CD4-positive, CD25-positive, alpha-beta regulatory T cell (primary cell): ENCODE results near the gene NFKB2. TPM values are rescaled to one million over a fixed set of nuclear protein-coding genes. Genes with fewer than 3 reads are reported as not detected.

Experiments used
- ATAC-seq, 2 donors: fragments of 150-1000 bp; cut with Tn5 transposase; one replicate each; pipeline ENCODE4 v1.10.0; 2021; ENCODE audit warnings: low read depth in 2 of 2, moderate number of reproducible peaks in 2 of 2, moderate library complexity in 1 of 2
- DNase-seq, 3 donors: peaks; one replicate each; pipeline versions ENCODE4 v3.0.0 to v3.0.0-alpha.2; 2012 to 2022; ENCODE audit warnings: mixed read lengths in 1 of 3
- H3K27ac ChIP-seq: one replicate; pipeline ENCODE4 v1.7.0; 2013; ENCODE audit warnings: mild to moderate bottlenecking, low read length; ENCODE audit not compliant: insufficient read depth, poor library complexity, severe bottlenecking
- H3K27me3 ChIP-seq: one replicate; pipeline ENCODE4 v1.7.0; 2013; ENCODE audit warnings: low read length; ENCODE audit not compliant: control insufficient read depth, insufficient read depth
- H3K36me3 ChIP-seq: one replicate; pipeline ENCODE4 v1.7.0; 2013; ENCODE audit warnings: mild to moderate bottlenecking, low read length, moderate library complexity; ENCODE audit not compliant: control insufficient read depth, insufficient read depth
- H3K4me1 ChIP-seq: 2 replicates; pipeline ENCODE4 v1.7.0; 2013; ENCODE audit warnings: mild to moderate bottlenecking, low read length; ENCODE audit not compliant: insufficient read depth, control insufficient read depth, poor library complexity, severe bottlenecking
- H3K4me3 ChIP-seq: one replicate; pipeline ENCODE4 v1.7.0; 2013; ENCODE audit warnings: low read depth, mild to moderate bottlenecking, low read length, moderate library complexity
- H3K9me3 ChIP-seq, 2 experiments: 1 replicate in 1 of 2; 2 replicates in 1 of 2; pipeline ENCODE4 v1.7.0; 2013; ENCODE audit warnings: low read length in 2 of 2, mild to moderate bottlenecking in 1 of 2, moderate library complexity in 1 of 2; ENCODE audit not compliant: control insufficient read depth in 2 of 2
- H3K27ac Mint-ChIP-seq, 3 donors: one replicate each; pipeline ENCODE4 v1.8.0; 2020 to 2022; ENCODE audit warnings: mild to moderate bottlenecking in 3 of 3, mixed read lengths in 3 of 3, moderate library complexity in 2 of 3
- H3K27me3 Mint-ChIP-seq: one replicate; pipeline ENCODE4 v1.8.0; 2022; ENCODE audit warnings: mild to moderate bottlenecking, mixed read lengths
- H3K36me3 Mint-ChIP-seq: one replicate; pipeline ENCODE4 v1.8.0; 2020; ENCODE audit warnings: mixed read lengths
- H3K4me1 Mint-ChIP-seq, 4 donors: one replicate each; pipeline ENCODE4 v1.8.0; 2020 to 2022; ENCODE audit warnings: mixed read lengths in 4 of 4, mild to moderate bottlenecking in 1 of 4
- H3K4me3 Mint-ChIP-seq, 4 donors: one replicate each; pipeline ENCODE4 v1.8.0; 2020 to 2022; ENCODE audit warnings: mild to moderate bottlenecking in 4 of 4, mixed read lengths in 4 of 4, moderate library complexity in 3 of 4
- H3K9me3 Mint-ChIP-seq, 7 donors: one replicate each; pipeline ENCODE4 v1.8.0; 2020 to 2022; ENCODE audit warnings: mixed read lengths in 7 of 7, mild to moderate bottlenecking in 3 of 7, moderate library complexity in 2 of 7
- polyA plus RNA-seq, 4 donors: library from polyadenylated mRNA; unstranded; fragments of 300-500 nt; fragmentation: Illumina TruSeq; gene quantifications; one replicate each; pipeline ENCODE4 v1.2.3, GENCODE V29; 2021
- total RNA-seq: library from RNA; stranded (reverse); gene quantifications from one replicate; pipeline ENCODE4 v1.2.3, GENCODE V29; 2022

Gene NFKB2
- total and polyA plus RNA-seq, 5 donors from 2014 or later = 6.3 to 385 (median 6.9) TPM

GRCh38 chr10:102371295-102371694, 24.2 kb upstream of the NFKB2 start:
- H3K4me1 Mint-ChIP-seq = peaks cover 0 to 6% (median 1%) of the 10 kb centered on the region in 4 donors
- H3K36me3 ChIP-seq = peaks cover 90% of the 10 kb centered on the region
- peaks cover 4% of the 10 kb centered on the region for H3K27me3 Mint-ChIP-seq
- no peak overlapping the region for H3K27ac Mint-ChIP-seq
- H3K27me3 ChIP-seq = no peaks in the 10 kb centered on the region
- H3K36me3 Mint-ChIP-seq = peaks cover 65% of the 10 kb centered on the region
- no peak overlapping the region for H3K27ac ChIP-seq
- no peak for DNase-seq
- ATAC-seq = no peak
- H3K9me3 ChIP-seq = no peaks in the 10 kb centered on the region
- no peaks in the 10 kb centered on the region for H3K4me1 ChIP-seq
- H3K9me3 Mint-ChIP-seq = no peaks in the 10 kb centered on the region
- no peak overlapping the region for H3K4me3 Mint-ChIP-seq
- H3K4me3 ChIP-seq = no peak overlapping the region

GRCh38 chr10:102375250-102375649, 20.3 kb upstream of the NFKB2 start:
- no peak overlapping the region for H3K27ac Mint-ChIP-seq
- peaks cover 47% of the 10 kb centered on the region for H3K36me3 Mint-ChIP-seq
- H3K4me1 ChIP-seq = no peaks in the 10 kb centered on the region
- no peak overlapping the region for H3K4me3 Mint-ChIP-seq
- no peak overlapping the region for H3K4me3 ChIP-seq
- H3K27me3 Mint-ChIP-seq = no peaks in the 10 kb centered on the region
- peaks cover 80% of the 10 kb centered on the region for H3K36me3 ChIP-seq
- no peaks in the 10 kb centered on the region for H3K9me3 ChIP-seq
- no peaks in the 10 kb centered on the region for H3K27me3 ChIP-seq
- peaks cover 0 to 6% (median 0%) of the 10 kb centered on the region in 4 donors for H3K4me1 Mint-ChIP-seq
- H3K27ac ChIP-seq = no peak overlapping the region
- ATAC-seq (no peak), DNase-seq (peak in 1 of 3 donors; percentile 4)
- H3K9me3 Mint-ChIP-seq = peaks cover 0 to 3% (median 0%) of the 10 kb centered on the region in 7 donors

- H3K4me3 Mint-ChIP-seq = no peak overlapping the region
- Histone ChIP-seq H3K4me1 (no peaks in the 10 kb centered on the region), H3K36me3 (peaks cover 79% of the 10 kb centered on the region), H3K4me3 (no peak overlapping the region), H3K27me3 (no peaks in the 10 kb centered on the region), H3K27ac (no peak overlapping the region), H3K9me3 (no peaks in the 10 kb centered on the region)
- no peak for ATAC-seq
- H3K9me3 Mint-ChIP-seq = peaks cover 0 to 3% (median 0%) of the 10 kb centered on the region in 7 donors
- peaks cover 0 to 6% (median 0%) of the 10 kb centered on the region in 4 donors for H3K4me1 Mint-ChIP-seq
- no peak for DNase-seq
- H3K27me3 Mint-ChIP-seq = no peaks in the 10 kb centered on the region
- peaks cover 44% of the 10 kb centered on the region for H3K36me3 Mint-ChIP-seq
- H3K27ac Mint-ChIP-seq = no peak overlapping the region
These were observed 19.6 kb upstream of the NFKB2 start for GRCh38 chr10:102375867-102376266.

GRCh38 chr10:102376901-102377300, 18.6 kb upstream of the NFKB2 start:
- Mint-ChIP-seq H3K9me3 (peaks cover 0 to 3% (median 0%) of the 10 kb centered on the region in 7 donors), H3K27me3 (no peaks in the 10 kb centered on the region), H3K36me3 (peaks cover 46% of the 10 kb centered on the region), H3K4me3 (no peak overlapping the region), H3K4me1 (peaks cover 0 to 6% (median 0%) of the 10 kb centered on the region in 4 donors), H3K27ac (peak overlapping the region in 2 of 3 donors; percentile 20 to 36)
- no peak for ATAC-seq
- no peak overlapping the region for H3K4me3 ChIP-seq
- no peak overlapping the region for H3K27ac ChIP-seq
- no peaks in the 10 kb centered on the region for H3K4me1 ChIP-seq
- H3K36me3 ChIP-seq = peaks cover 75% of the 10 kb centered on the region
- no peak for DNase-seq
- H3K27me3 ChIP-seq = no peaks in the 10 kb centered on the region
- no peaks in the 10 kb centered on the region for H3K9me3 ChIP-seq

GRCh38 chr10:102379383-102379782, 16.1 kb upstream of the NFKB2 start:
- Mint-ChIP-seq H3K9me3 (peaks cover 0 to 3% (median 0%) of the 10 kb centered on the region in 7 donors), H3K36me3 (peaks cover 40% of the 10 kb centered on the region), H3K27ac (no peak overlapping the region), H3K4me1 (no peaks in the 10 kb centered on the region), H3K27me3 (no peaks in the 10 kb centered on the region), H3K4me3 (no peak overlapping the region)
- H3K27me3 ChIP-seq = no peaks in the 10 kb centered on the region
- H3K4me3 ChIP-seq = no peak overlapping the region
- no peak overlapping the region for H3K27ac ChIP-seq
- no peaks in the 10 kb centered on the region for H3K9me3 ChIP-seq
- peaks cover 63% of the 10 kb centered on the region for H3K36me3 ChIP-seq
- no peaks in the 10 kb centered on the region for H3K4me1 ChIP-seq
- no peak for DNase-seq
- no peak for ATAC-seq

GRCh38 chr10:102381983-102382382, 13.5 kb upstream of the NFKB2 start:
- Histone ChIP-seq H3K9me3 (no peaks in the 10 kb centered on the region), H3K27me3 (no peaks in the 10 kb centered on the region), H3K36me3 (peaks cover 39% of the 10 kb centered on the region), H3K4me1 (no peaks in the 10 kb centered on the region), H3K4me3 (no peak overlapping the region), H3K27ac (no peak overlapping the region)
- DNase-seq (no peak), ATAC-seq (no peak)
- H3K27ac Mint-ChIP-seq = peak overlapping the region in 1 of 3 donors; percentile 41
- H3K4me1 Mint-ChIP-seq = peaks cover 0 to 6% (median 0%) of the 10 kb centered on the region in 4 donors
- H3K27me3 Mint-ChIP-seq = no peaks in the 10 kb centered on the region
- peaks cover 28% of the 10 kb centered on the region for H3K36me3 Mint-ChIP-seq
- H3K9me3 Mint-ChIP-seq = peaks cover 0 to 3% (median 0%) of the 10 kb centered on the region in 7 donors
- H3K4me3 Mint-ChIP-seq = no peak overlapping the region

GRCh38 chr10:102382871-102383270, 12.6 kb upstream of the NFKB2 start:
- no peak for DNase-seq
- H3K36me3 ChIP-seq = peaks cover 38% of the 10 kb centered on the region

GRCh38 chr10:102384053-102384452, 11.5 kb upstream of the NFKB2 start:
- H3K9me3 ChIP-seq = no peaks in the 10 kb centered on the region
- Mint-ChIP-seq H3K4me3 (no peak overlapping the region), H3K27ac (peak overlapping the region in 1 of 3 donors; percentile 32), H3K9me3 (peaks cover 0 to under 1% (median 0%) of the 10 kb centered on the region in 7 donors), H3K27me3 (no peaks in the 10 kb centered on the region), H3K4me1 (peaks cover 0 to 6% (median 0%) of the 10 kb centered on the region in 4 donors), H3K36me3 (peaks cover 26% of the 10 kb centered on the region)
- ATAC-seq (no peak), DNase-seq (peak in 1 of 3 donors; percentile 21)
- no peak overlapping the region for H3K4me3 ChIP-seq
- peaks cover 29% of the 10 kb centered on the region for H3K36me3 ChIP-seq
- H3K4me1 ChIP-seq = no peaks in the 10 kb centered on the region
- H3K27me3 ChIP-seq = no peaks in the 10 kb centered on the region
- H3K27ac ChIP-seq = no peak overlapping the region

More at GRCh38 chr10:102382871-102383270, 12.6 kb upstream of the NFKB2 start:
- no peak overlapping the region for H3K27ac Mint-ChIP-seq
- peaks cover 0 to 6% (median 0%) of the 10 kb centered on the region in 4 donors for H3K4me1 Mint-ChIP-seq
- peaks cover 0 to 3% (median 0%) of the 10 kb centered on the region in 7 donors for H3K9me3 Mint-ChIP-seq
- no peaks in the 10 kb centered on the region for H3K9me3 ChIP-seq
- no peak overlapping the region for H3K4me3 Mint-ChIP-seq
- H3K4me3 ChIP-seq = no peak overlapping the region
- no peaks in the 10 kb centered on the region for H3K27me3 Mint-ChIP-seq
- H3K27me3 ChIP-seq = no peaks in the 10 kb centered on the region
- no peak overlapping the region for H3K27ac ChIP-seq
- no peaks in the 10 kb centered on the region for H3K4me1 ChIP-seq
- no peak for ATAC-seq
- peaks cover 28% of the 10 kb centered on the region for H3K36me3 Mint-ChIP-seq
